Left kidney (tissue), 2 donors: Measurements from ENCODE around the gene SPATA17. TPM values are rescaled to one million over a fixed set of nuclear protein-coding genes. Genes with fewer than 3 reads are reported as not detected.

ENCODE experiments used
- DNase-seq: peaks from one replicate; pipeline ENCODE4 v3.0.0-alpha.2; 2013
- polyA plus RNA-seq: library from polyadenylated mRNA; unstranded; fragments of 120-200 nt; gene quantifications from one replicate; pipeline ENCODE4 v1.2.1, GENCODE V29; 2013; ENCODE audit not compliant: insufficient read length

SPATA17 gene
- polyA plus RNA-seq, 1 donor: 17.0 TPM

GRCh38 chr1:217847643-217848042 lies 216.5 kb downstream of the SPATA17 start:
- no peak for DNase-seq

- no peak for DNase-seq
These were observed 225.3 kb downstream of the SPATA17 start for GRCh38 chr1:217856342-217857034.

GRCh38 chr1:217857061-217857460 lies 225.9 kb downstream of the SPATA17 start:
- DNase-seq: peak; percentile 36

GRCh38 chr1:217861658-217862057 lies 230.5 kb downstream of the SPATA17 start:
- no peak for DNase-seq

- no peak for DNase-seq
These were observed 236.4 kb downstream of the SPATA17 start for GRCh38 chr1:217867446-217867995.

GRCh38 chr1:217871955-217872354 lies 240.8 kb downstream of the SPATA17 start:
- DNase-seq: no peak

GRCh38 chr1:217875229-217875628 lies 244.1 kb downstream of the SPATA17 start:
- DNase-seq: no peak

- DNase-seq: no peak
These were observed 245.3 kb downstream of the SPATA17 start for GRCh38 chr1:217876401-217876800.

GRCh38 chr1:217876896-217877295 lies 245.8 kb downstream of the SPATA17 start:
- DNase-seq: no peak

- no peak for DNase-seq
These were observed 250.0 kb downstream of the SPATA17 start for GRCh38 chr1:217881131-217881543.

GRCh38 chr1:217881607-217882332 lies 250.6 kb downstream of the SPATA17 start:
- DNase-seq: no peak

- no peak for DNase-seq
These were observed 254.0 kb downstream of the SPATA17 start for GRCh38 chr1:217885181-217885580.

GRCh38 chr1:217888328-217888727 lies 257.2 kb downstream of the SPATA17 start:
- no peak for DNase-seq

GRCh38 chr1:217889401-217889800 lies 258.3 kb downstream of the SPATA17 start:
- DNase-seq: no peak

GRCh38 chr1:217891966-217892365 lies 260.8 kb downstream of the SPATA17 start:
- no peak for DNase-seq

GRCh38 chr1:217892750-217893149 lies 261.6 kb downstream of the SPATA17 start:
- DNase-seq: no peak

GRCh38 chr1:217895841-217896240 lies 264.7 kb downstream of the SPATA17 start:
- DNase-seq: no peak

- no peak for DNase-seq
These were observed 265.3 kb downstream of the SPATA17 start for GRCh38 chr1:217896490-217896889.

GRCh38 chr1:217897100-217897499 lies 266.0 kb downstream of the SPATA17 start:
- no peak for DNase-seq

- DNase-seq: no peak
These were observed 268.5 kb downstream of the SPATA17 start for GRCh38 chr1:217899614-217900013.

GRCh38 chr1:217907504-217907903 lies 276.4 kb downstream of the SPATA17 start:
- no peak for DNase-seq

- DNase-seq: no peak
These were observed 279.1 kb downstream of the SPATA17 start for GRCh38 chr1:217910203-217910602.

- DNase-seq: no peak
These were observed 279.7 kb downstream of the SPATA17 start for GRCh38 chr1:217910791-217911320.
